Fibroblast of pulmonary artery (primary cell): ENCODE results near the gene ENPP7.
"Not testable (repeated sequence)": the region's sequence is repeated elsewhere in the genome, so short reads cannot be mapped to it uniquely, and the experiment has no call there.

ENCODE experiments used
- DNase-seq: peaks from one replicate; pipeline ENCODE4 v3.0.0-alpha.2; 2010; ENCODE audit warnings: low read depth
- H3K4me3 ChIP-seq: replicated peaks from 2 replicates; pipeline ENCODE4 v1.5.1; 2011; ENCODE audit warnings: low read depth, mild to moderate bottlenecking, control low read depth, low read length, moderate library complexity
- CTCF ChIP-seq: IDR thresholded peaks from 2 replicates; pipeline ENCODE4 v1.5.1; 2011; ENCODE audit warnings: mild to moderate bottlenecking, control low read depth, low read length, inconsistent platforms; ENCODE audit errors: missing control alignments

ENPP7 gene

GRCh38 chr17:79749156-79749815 lies 18.5 kb downstream of the ENPP7 start:
- peak; percentile 73 for DNase-seq

GRCh38 chr17:79749958-79750357 lies 19.2 kb downstream of the ENPP7 start:
- no peak for DNase-seq
- no peak for TF ChIP-seq CTCF
- H3K4me3 ChIP-seq = no peak overlapping the region

More at GRCh38 chr17:79749156-79749815, 18.5 kb downstream of the ENPP7 start:
- no peak overlapping the region for H3K4me3 ChIP-seq
- TF ChIP-seq CTCF = no peak

GRCh38 chr17:79750650-79751545 lies 20.2 kb downstream of the ENPP7 start:
- no peak for TF ChIP-seq CTCF
- H3K4me3 ChIP-seq = no peak overlapping the region
- no peak for DNase-seq

- DNase-seq = no peak
- TF ChIP-seq CTCF = no peak
- no peak overlapping the region for H3K4me3 ChIP-seq
These were observed 21.4 kb downstream of the ENPP7 start for GRCh38 chr17:79752175-79752574.

GRCh38 chr17:79754370-79754769 lies 23.6 kb downstream of the ENPP7 start:
- no peak for DNase-seq
- TF ChIP-seq CTCF = no peak
- no peak overlapping the region for H3K4me3 ChIP-seq

- H3K4me3 ChIP-seq, DNase-seq: not testable (repeated sequence)
These were observed 24.2 kb downstream of the ENPP7 start for GRCh38 chr17:79754903-79755302.

- no peak for TF ChIP-seq CTCF
- DNase-seq = no peak
- no peak overlapping the region for H3K4me3 ChIP-seq
These were observed 24.8 kb downstream of the ENPP7 start for GRCh38 chr17:79755591-79755990.
